Esophagus squamous epithelium (tissue), 4 donors: ENCODE measurements around the gene TSPEAR.

ENCODE experiments used
- CTCF ChIP-seq, 6 experiments: fragments of 450-650 bp in 4 of 6; fragments of 200-600 bp in 2 of 6; sonication (generic) in 2 of 6; IDR thresholded peaks; one replicate each; pipeline ENCODE4 v1.5.1; 2016 to 2019; ENCODE audit warnings: antibody characterized with exemption in 6 of 6, mild to moderate bottlenecking in 4 of 6, moderate library complexity in 4 of 6
- POLR2A ChIP-seq, 4 donors: fragments of 450-650 bp; IDR thresholded peaks; one replicate each; pipeline ENCODE4 v1.6.1; 2017; ENCODE audit warnings: antibody characterized with exemption in 4 of 4, mild to moderate bottlenecking in 4 of 4, moderate library complexity in 3 of 4

- TF ChIP-seq CTCF (IDR thresholded peaks at IDR 0.05) (no peak), POLR2A (IDR thresholded peaks at IDR 0.05) (no peak)
These were observed 152.7 kb downstream of the TSPEAR start, which contains the start of gene KRTAP10-3 for GRCh38 chr21:44558695-44559094.
